Caco-2 (cell line): ENCODE data around the gene PKM. TPM values are rescaled to one million over a fixed set of nuclear protein-coding genes. Genes with fewer than 3 reads are reported as not detected.
A peak's percentile ranks its signal among the peaks of the same experiment; 100 is the strongest.

ENCODE experiments used
- Bru-seq: library from RNA; stranded (reverse); fragments of 400-500 nt; gene quantifications from one replicate; lab custom pipeline; 2021; lab: Mats Ljungman, UMichigan
- BruChase-seq, 2 experiments: library from RNA; stranded (reverse); fragments of 400-500 nt; gene quantifications; one replicate each; lab custom pipeline; 2021; lab: Mats Ljungman, UMichigan
- BruUV-seq: library from RNA; stranded (reverse); fragments of 400-500 nt; replicated peaks from 2 replicates; lab custom pipeline; 2021; lab: Mats Ljungman, UMichigan
- CTCF ChIA-PET: fragments of 300-600 bp; sonication (Branson Sonifier 250); formaldehyde crosslinking; loops from one replicate; lab custom pipeline; 2022; ENCODE audit warnings: antibody characterized with exemption; lab: Charles Lee
- POLR2A ChIA-PET: fragments of 300-600 bp; sonication (Branson Sonifier 250); formaldehyde crosslinking; loops from one replicate; lab custom pipeline; 2022; ENCODE audit warnings: antibody characterized with exemption; lab: Charles Lee
- DNase-seq, 2 experiments: peaks; one replicate each; pipeline versions ENCODE4 v3.0.0 to v3.0.0-alpha.2; 2020 to 2022
- H3K27me3 ChIP-seq: replicated peaks from 2 replicates; pipeline ENCODE4 v1.6.0; 2011; ENCODE audit warnings: low read length; ENCODE audit not compliant: control insufficient read depth, insufficient read depth
- H3K36me3 ChIP-seq: 2 replicates; pipeline ENCODE4 v1.5.1; 2011; ENCODE audit warnings: low read length; ENCODE audit not compliant: control insufficient read depth, insufficient read depth
- H3K4me1 ChIP-seq: fragments of 250-450 bp; sonication (Bioruptor Pico); 2 replicates; pipeline ENCODE4 v1.5.1; 2020; ENCODE audit warnings: mild to moderate bottlenecking
- H3K4me3 ChIP-seq: 2 replicates; pipeline ENCODE4 v1.5.1; 2011; ENCODE audit warnings: low read depth, mild to moderate bottlenecking, control low read depth, low read length
- H3K9me3 ChIP-seq: fragments of 250-450 bp; sonication (Bioruptor Pico); 2 replicates; pipeline ENCODE4 v1.5.1; 2020; ENCODE audit warnings: mild to moderate bottlenecking, moderate library complexity
- H3K27ac Mint-ChIP-seq: one replicate; pipeline ENCODE4 v1.8.0; 2022; ENCODE audit warnings: mixed read lengths; ENCODE audit not compliant: unreplicated experiment
- H3K27me3 Mint-ChIP-seq: one replicate; pipeline ENCODE4 v1.8.0; 2022; ENCODE audit warnings: mixed read lengths; ENCODE audit not compliant: insufficient read depth, unreplicated experiment
- H3K36me3 Mint-ChIP-seq: one replicate; pipeline ENCODE4 v1.8.0; 2022; ENCODE audit warnings: mild to moderate bottlenecking, mixed read lengths; ENCODE audit not compliant: insufficient read depth, unreplicated experiment
- H3K4me1 Mint-ChIP-seq: one replicate; pipeline ENCODE4 v1.8.0; 2022; ENCODE audit warnings: low read depth, mixed read lengths; ENCODE audit not compliant: unreplicated experiment
- H3K4me3 Mint-ChIP-seq: one replicate; pipeline ENCODE4 v1.8.0; 2022; ENCODE audit warnings: mild to moderate bottlenecking, moderate library complexity, mixed read lengths; ENCODE audit not compliant: unreplicated experiment
- H3K9me3 Mint-ChIP-seq: one replicate; pipeline ENCODE4 v1.8.0; 2022; ENCODE audit warnings: mixed read lengths; ENCODE audit not compliant: unreplicated experiment
- intact Hi-C: fragments of 100-400 bp; cut with micrococcal nuclease; formaldehyde crosslinking; loops from one replicate; pipeline ENCODE4 v1.10.0; 2022; ENCODE audit not compliant: unreplicated experiment
- long read RNA-seq: library from polyadenylated mRNA; stranded (forward); transcript quantifications from one replicate; pipeline ENCODE4 v2.0.0, GENCODE V29; 2022
- total RNA-seq: library from RNA; stranded (reverse); gene quantifications from 2 replicates; pipeline ENCODE4 v1.2.3, GENCODE V29; 2022
- TF ChIP-seq, protein P1 (sequence below), 2 experiments: fragments of 200-600 bp in 1 of 2; IDR thresholded peaks; 1 replicate in 1 of 2; 2 replicates in 1 of 2; pipeline versions ENCODE4 v1.5.1 to v1.8.0; 2011 to 2022; ENCODE audit warnings: antibody characterized with exemption in 1 of 2, control low read depth in 1 of 2, inconsistent platforms in 1 of 2, low read depth in 1 of 2, low read length in 1 of 2, mild to moderate bottlenecking in 1 of 2, moderate library complexity in 1 of 2; ENCODE audit not compliant: insufficient read depth in 1 of 2, severe bottlenecking in 1 of 2, unreplicated experiment in 1 of 2

Gene PKM
- total RNA-seq (733 and 791 TPM in 2 replicates), Bru-seq, nascent RNA (percentile 92 among the genes with signal in this experiment), BruChase-seq, experiment 1, labeled RNA remaining after a 2-hour chase (percentile 94 among the genes with signal in this experiment), BruChase-seq, experiment 2, labeled RNA remaining after a 6-hour chase (percentile 97 among the genes with signal in this experiment)
- long read RNA-seq, transcript PKM-212 (3 exons, 3,016 nt), result minor isoform, 12 of 2,471 reads
- long read RNA-seq, transcript PKM-202 (11 exons, 2,318 nt), result major isoform, 2,257 of 2,471 reads
- long read RNA-seq, transcript PKM-214 (2 exons, 2,301 nt), result minor isoform, 11 of 2,471 reads
- long read RNA-seq, partial matches to known transcripts, result 90 of 2,471 reads
- long read RNA-seq, other reads (novel, unspliced or antisense), result 99 of 2,471 reads

GRCh38 chr15:72231066-72231832 is at the start of gene PKM:
Gene PKM (minus strand): TSS chr15:72231190. CDS start chr15:72219097, 12,093 bp downstream.
- TF ChIP-seq, protein P1, sequence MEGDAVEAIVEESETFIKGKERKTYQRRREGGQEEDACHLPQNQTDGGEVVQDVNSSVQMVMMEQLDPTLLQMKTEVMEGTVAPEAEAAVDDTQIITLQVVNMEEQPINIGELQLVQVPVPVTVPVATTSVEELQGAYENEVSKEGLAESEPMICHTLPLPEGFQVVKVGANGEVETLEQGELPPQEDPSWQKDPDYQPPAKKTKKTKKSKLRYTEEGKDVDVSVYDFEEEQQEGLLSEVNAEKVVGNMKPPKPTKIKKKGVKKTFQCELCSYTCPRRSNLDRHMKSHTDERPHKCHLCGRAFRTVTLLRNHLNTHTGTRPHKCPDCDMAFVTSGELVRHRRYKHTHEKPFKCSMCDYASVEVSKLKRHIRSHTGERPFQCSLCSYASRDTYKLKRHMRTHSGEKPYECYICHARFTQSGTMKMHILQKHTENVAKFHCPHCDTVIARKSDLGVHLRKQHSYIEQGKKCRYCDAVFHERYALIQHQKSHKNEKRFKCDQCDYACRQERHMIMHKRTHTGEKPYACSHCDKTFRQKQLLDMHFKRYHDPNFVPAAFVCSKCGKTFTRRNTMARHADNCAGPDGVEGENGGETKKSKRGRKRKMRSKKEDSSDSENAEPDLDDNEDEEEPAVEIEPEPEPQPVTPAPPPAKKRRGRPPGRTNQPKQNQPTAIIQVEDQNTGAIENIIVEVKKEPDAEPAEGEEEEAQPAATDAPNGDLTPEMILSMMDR (IDR thresholded peaks at IDR 0.05; ENCODE audit: insufficient read depth in 1 of 2, low read depth in 1 of 2, low read length in 1 of 2, severe bottlenecking in 1 of 2, unreplicated experiment in 1 of 2), result no peak
- BruUV-seq, result no TSS peak
- peak within 1 kb of the TSS; percentile 83 for H3K4me3 ChIP-seq
- DNase-seq, result peak; percentile 99
- Mint-ChIP-seq H3K27ac (peak within 1 kb of the TSS; percentile 95), H3K4me3 (peak within 1 kb of the TSS; percentile 97), H3K36me3 (peaks cover 55% of the 10 kb centered on the region), H3K9me3 (no peaks in the 10 kb centered on the region), H3K27me3 (no peaks in the 10 kb centered on the region), H3K4me1 (no peaks in the 10 kb centered on the region)
- H3K9me3 ChIP-seq, result no peaks in the 10 kb centered on the region
- intact Hi-C loops, result loop anchor here (1.0 to 2.0 kb wide), 2 partner anchors 32 to 41 kb away; partner anchors contain the start of gene PARP6
- ChIA-PET CTCF (no interaction called here), POLR2A (interaction anchor here (0.6 to 1.1 kb wide), 3 partner anchors 20 to 235 kb away, joined by 3 to 11 read pairs (median 3); no protein-coding TSS in a partner anchor)
- no peaks in the 10 kb centered on the region for H3K27me3 ChIP-seq
- no peaks in the 10 kb centered on the region; the same call in 1 of the 2 replicates for H3K36me3 ChIP-seq
- H3K4me1 ChIP-seq, result peaks cover 30% of the 10 kb centered on the region

GRCh38 chr15:72280751-72281150 is 49.8 kb upstream of the PKM start:
- Mint-ChIP-seq H3K27ac (no peak overlapping the region), H3K27me3 (no peaks in the 10 kb centered on the region), H3K4me1 (no peaks in the 10 kb centered on the region), H3K9me3 (no peaks in the 10 kb centered on the region), H3K4me3 (no peak overlapping the region), H3K36me3 (no peaks in the 10 kb centered on the region)
- ChIA-PET POLR2A (no interaction called here), CTCF (no interaction called here)
- no TSS peak for BruUV-seq
- DNase-seq, result no peak
- TF ChIP-seq, protein P1 (IDR thresholded peaks at IDR 0.05; ENCODE audit: insufficient read depth in 1 of 2, low read depth in 1 of 2, low read length in 1 of 2, severe bottlenecking in 1 of 2, unreplicated experiment in 1 of 2), result no peak
- intact Hi-C loops, result no loop called here
- H3K4me1 ChIP-seq, result no peaks in the 10 kb centered on the region
- H3K4me3 ChIP-seq, result no peak overlapping the region
- H3K27me3 ChIP-seq, result no peaks in the 10 kb centered on the region
- no peaks in the 10 kb centered on the region for H3K9me3 ChIP-seq
- H3K36me3 ChIP-seq, result no peaks in the 10 kb centered on the region

- TF ChIP-seq, protein P1 (IDR thresholded peaks at IDR 0.05; ENCODE audit: insufficient read depth in 1 of 2, low read depth in 1 of 2, low read length in 1 of 2, severe bottlenecking in 1 of 2, unreplicated experiment in 1 of 2), result no peak
- ChIA-PET CTCF (no interaction called here), POLR2A (no interaction called here)
- Mint-ChIP-seq H3K27me3 (no peaks in the 10 kb centered on the region), H3K9me3 (no peaks in the 10 kb centered on the region), H3K36me3 (no peaks in the 10 kb centered on the region), H3K27ac (no peak overlapping the region), H3K4me3 (no peak overlapping the region), H3K4me1 (no peaks in the 10 kb centered on the region)
- intact Hi-C loops, result no loop called here
- Histone ChIP-seq H3K36me3 (no peaks in the 10 kb centered on the region), H3K27me3 (no peaks in the 10 kb centered on the region), H3K4me3 (no peak overlapping the region), H3K9me3 (no peaks in the 10 kb centered on the region), H3K4me1 (no peaks in the 10 kb centered on the region)
- BruUV-seq, result no TSS peak
- no peak for DNase-seq
Observed at GRCh38 chr15:72278737-72279136, 47.7 kb upstream of the PKM start.
